Measurements from ENCODE around the gene ZBTB46.
A peak's percentile ranks its signal among the peaks of the same experiment; 100 is the strongest.
"Not testable (repeated sequence)": the region's sequence is repeated elsewhere in the genome, so short reads cannot be mapped to it uniquely, and the experiment has no call there.

ZBTB46 gene

DNA sequence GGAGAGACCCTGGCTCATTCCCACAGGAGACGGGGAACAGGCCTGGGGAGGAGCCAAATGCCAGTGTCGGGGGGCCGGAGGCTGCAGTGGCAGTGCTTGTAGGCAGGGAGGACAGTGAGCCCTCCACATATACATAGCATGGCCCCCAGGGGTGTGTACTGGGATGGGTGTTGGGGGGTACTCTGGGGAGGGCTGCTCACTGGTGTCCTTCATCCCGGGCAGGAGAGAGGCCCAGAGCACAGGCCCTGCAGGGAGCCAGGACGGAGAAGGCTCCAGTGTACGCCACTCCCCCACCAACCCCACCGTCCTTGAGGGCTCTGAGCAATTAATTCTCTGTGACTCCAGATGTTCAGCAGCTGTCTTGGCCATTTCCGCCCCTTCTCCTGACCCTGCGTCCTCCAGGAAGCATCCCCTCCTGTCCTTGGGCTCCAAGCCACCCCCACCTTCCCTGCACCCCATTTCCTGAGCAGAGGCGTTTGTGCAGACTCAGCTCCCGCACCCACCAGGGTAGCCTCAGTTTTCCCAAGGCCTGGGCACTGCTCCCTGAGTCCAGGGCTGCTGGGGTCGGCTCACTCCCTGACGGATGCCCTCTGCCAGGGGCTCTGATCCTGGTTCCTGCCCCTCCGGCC lies 26.8 kb upstream of the ZBTB46 start:
- peak; percentile 54 for DNase-seq

DNA sequence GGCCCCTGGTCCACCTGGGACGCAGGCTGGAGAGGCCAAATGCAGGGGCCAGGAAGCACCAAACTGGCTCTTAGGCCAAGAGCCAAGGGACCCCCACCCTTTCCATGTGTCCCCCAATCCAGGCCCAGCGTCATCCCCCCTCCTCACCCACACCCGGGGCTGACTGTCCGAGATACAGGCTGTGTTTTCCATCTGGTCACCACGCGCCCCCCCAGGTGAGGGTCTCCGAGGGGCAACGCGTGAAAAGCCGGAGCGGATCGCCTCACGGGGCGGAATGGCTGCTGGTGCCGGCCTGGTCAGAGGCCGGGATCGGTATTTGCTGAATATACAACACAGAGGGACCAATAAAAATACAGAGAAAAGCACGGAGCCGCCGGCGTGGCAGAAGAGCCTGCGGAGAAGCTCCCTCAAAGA lies 25.0 kb upstream of the ZBTB46 start:
- no peak for DNase-seq

DNA sequence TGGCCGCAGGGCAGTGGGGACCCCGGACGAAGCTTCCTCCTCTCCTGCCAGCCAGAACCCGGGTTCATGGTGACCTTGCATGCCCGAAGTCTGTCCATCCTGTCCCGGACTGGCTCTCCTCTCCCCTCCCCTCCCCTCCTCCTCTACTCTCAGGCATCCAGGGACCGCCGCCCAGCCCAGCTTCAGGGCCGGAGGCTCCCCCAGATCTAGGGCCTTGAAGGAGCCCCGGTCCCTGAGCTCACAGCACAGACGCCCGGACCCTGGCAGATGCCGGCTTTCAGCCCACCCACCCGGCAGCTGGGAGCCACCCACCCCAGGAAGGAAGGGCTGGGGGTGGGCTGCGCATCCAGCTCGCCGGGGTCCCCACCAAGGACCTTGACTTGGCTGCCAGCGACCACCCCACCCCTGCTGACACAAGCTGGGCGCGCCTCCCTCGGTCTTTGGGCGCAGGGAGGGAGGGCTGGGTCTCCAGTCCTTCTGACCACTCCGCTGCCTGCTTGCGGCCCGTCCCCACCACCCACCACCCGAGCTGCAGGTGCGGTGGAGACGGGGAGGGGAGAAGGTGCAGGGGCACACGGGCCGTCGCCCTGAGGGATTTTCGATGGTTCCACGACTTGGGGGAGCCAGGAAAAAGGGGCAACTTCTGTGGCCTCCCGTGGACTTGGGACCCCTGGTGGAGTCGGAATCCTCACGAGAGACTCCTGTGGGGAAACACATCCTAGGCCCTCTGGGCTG lies 24.5 kb upstream of the ZBTB46 start:
- peak; percentile 59 for DNase-seq

DNA sequence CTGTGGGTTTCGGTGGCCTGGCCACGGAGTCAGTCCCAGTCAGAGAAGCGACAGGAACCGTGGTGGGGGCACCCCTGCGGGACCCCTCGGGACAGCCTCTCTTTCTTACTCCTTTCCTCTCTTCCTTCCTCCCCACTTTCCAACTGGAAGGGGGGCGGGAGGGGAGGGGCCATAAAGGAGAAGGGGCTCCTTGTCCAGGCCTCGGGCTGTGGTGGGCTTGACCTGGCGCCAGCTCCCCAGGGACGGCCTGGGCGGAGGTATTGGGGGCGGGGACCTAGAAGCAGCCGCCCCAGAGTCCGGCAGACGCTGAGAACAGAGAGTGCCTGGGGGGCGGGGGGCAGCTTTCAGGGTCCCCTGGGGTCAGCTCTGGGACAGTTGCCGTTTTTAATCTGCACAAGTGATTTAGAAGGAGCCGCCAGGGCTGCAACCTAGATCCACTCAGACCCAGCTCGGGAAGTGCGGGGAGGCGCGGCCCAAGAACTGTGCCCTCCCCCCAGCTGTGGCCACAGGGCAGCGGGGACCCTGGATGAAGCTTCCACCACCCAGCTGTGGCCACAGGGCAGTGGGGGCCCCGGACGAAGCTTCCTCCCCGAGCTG lies 23.8 kb upstream of the ZBTB46 start:
- DNase-seq = peak; percentile 52

DNA sequence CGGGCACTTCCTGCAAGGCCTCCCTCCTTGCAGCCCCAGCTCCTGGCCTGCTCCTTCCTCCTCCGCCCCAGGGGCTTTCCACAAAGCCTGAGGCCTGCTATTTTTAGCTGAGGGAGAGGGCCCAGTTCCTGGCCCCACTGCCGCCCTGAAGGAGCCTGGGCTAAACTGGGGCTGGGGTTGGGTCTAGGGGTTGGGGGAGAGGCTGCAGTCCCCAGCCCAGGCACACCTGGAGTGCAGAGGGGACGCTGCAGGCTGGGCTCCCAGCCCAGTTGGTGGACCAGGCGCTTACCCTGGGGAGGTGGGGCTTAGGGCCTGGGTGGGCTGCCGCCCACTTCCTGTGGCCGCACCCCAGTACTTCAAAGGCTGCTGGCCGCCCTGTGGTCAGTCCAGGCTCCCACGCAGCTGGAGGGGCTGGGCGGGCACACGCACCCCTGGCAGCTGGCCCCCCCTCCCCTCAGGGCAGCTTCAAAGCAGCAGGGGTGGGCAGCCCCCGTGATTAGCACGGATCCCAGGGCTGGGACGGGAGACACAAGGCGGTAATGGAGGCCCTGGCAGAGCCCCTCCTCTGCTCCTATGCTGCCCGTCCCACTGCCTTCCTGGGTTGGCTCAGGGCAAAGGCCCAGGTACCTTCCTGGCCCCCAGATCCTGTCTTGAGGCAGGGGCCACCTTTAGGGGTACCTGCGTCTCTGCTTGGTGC lies 23.2 kb upstream of the ZBTB46 start:
- DNase-seq = peak; percentile 56

DNA sequence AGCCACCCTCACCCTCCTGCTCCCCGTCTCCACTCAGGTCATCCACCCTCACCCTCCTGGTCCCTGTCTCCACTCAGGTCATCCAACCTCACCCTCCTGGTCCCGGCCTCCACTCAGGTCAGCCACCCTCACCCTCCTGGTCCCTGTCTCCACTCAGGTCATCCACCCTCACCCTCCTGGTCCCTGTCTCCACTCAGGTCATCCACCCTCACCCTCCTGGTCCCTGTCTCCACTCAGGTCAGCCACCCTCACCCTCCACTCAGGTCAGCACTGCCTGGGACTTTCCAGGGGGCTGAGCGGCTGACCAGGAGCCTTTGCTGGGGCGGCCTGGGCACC lies 22.6 kb upstream of the ZBTB46 start:
- DNase-seq = not testable (repeated sequence)

DNA sequence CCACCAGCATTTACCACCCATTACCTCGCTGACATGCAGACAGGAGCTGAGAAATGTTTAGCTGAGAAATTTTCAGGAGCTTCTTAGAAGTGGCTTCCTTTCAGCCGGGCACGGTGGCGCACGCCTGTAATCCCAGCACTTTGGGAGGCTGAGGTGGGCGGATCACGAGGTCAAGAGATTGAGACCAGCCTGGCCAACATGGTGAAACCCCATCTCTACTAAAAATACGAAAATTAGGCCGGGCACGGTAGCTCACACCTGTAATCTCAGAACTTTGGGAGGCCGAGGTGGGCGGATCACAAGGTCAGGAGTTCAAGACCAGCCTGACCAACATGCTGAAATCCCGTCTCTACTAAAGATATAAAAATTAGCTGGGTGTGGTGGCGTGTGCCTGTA lies 20.5 kb upstream of the ZBTB46 start:
- not testable (repeated sequence) for DNase-seq

DNA sequence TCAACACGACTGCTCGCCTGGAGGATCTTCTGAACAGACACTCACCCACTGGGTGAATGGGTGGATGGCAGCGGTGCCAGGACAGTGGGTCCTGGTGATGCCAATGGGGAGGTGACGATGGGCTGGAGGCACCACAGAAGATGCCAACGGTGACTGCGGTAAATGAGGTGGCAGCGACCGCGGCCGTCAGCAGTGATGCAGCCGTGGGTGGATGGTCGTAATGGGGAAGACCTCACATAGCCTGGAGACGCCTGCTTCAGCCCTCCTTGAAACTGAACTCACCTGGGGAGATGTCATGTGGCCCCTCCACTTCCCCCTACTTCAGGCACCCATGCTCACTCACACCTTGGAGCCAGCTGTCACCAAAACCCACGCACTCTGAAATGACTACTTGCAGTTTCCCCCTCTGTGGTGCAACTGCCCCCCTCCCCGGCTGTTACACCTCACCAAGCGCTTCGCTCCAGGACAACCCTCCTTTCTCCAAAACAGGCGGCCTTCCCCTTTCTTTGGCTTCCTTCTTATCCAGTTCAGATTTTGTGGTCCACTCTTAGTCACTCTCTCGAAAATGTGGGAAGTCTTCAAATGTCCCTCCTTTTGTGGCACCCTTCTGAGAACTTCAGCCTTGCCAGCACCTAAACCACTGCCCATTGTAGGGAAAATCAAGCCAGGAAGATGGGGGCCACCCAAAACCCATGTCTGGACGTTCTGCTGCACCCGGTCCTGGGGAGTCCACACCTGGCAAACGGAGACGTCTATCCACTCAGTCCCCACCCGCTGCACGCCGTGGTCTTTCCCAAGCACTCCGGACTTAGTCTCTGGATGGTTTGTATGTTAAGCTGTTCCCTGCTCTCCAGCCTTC lies 19.9 kb upstream of the ZBTB46 start:
- DNase-seq = no peak

DNA sequence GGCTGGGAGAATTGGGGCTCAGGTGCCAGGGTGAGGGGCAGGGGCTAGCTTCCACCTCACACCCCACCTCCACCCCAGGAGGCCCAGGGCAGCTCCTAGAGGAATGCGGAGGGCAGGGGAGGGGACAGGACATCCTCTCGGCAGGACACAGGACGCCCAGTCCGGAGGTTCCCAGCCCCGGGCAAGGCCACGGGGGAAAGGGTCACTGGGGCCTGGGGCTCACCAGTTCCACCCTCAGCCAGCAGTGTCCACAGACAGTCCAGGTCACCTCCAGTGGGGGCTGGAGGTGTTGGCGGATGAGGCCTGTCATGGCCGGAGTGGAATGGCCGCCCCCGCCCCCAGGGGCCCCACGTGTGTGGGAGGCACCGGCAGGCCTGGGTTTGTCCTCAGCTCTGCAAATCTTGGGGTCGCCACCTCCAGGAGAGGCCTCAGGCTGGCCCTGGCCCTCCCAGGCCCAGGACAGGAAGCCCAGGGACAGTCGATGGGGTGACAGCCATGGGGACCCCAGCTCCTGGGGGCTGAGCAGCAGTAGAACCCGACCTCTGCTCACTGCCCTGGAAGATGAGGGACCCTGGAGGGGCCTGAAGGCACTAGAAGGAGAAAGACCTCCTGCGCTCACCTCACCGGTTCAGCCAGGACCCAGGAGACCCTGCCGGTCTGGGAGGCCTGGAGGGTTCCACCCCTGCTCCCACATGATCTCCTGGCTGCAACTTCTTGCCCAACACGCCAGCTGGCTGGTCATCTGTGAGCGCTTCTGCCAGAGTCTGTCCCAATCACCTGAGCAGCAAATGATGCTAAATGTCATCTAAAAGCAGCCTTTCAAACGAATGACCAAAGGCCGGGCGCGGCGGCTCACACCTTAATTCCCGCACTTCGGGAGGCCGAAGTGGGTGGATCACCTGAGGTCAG lies 17.2 kb upstream of the ZBTB46 start:
- DNase-seq = peak; percentile 57

DNA sequence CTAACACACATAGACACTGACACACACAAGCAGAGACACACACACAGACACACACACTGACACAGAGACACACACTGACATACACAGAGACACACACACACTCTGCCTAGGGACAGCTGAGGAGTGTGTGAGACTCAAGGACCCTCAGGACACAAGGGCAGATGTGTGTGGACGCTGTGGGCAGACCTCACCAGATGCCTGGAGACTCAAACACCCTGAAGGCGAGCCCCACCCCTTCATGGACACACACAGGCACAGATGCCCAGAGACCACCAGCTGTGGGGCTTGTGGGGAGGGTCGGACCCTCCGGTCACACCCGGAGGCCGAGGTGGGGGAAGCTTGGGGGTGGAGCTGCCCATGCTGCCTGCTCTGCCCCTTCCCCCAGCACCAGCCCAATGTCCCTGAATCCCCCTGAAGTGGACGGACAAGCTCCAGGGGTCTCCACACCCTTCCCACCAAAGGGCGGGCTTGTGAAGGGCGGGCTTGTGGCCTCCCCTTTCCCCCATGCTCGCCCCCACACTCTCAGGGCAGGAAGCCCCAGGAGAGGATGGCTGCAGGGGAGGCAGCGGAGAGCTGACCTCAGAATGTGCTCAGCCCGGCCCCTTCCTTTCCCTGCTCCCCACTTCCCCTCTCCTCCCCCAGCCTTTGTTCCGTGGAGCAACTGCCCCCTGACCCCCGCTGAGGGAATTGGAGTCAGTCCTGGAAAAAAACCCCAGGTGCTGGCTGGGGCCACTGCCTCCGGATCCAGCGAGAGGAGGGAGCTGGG lies 16.4 kb upstream of the ZBTB46 start:
- peak; percentile 62 for DNase-seq

DNA sequence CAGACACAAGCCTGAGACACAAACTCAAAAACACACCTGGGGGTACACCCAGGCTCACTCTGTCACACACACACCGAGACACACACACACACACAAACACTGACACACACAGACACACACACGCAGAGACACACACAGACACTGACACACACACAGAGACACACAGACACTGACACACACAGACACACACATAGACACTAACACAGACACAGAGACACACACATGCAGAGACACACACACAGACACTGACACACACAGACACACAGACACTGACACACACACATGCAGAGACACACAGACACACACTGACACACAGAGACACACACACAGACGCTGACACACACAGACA lies 15.8 kb upstream of the ZBTB46 start:
- no peak for DNase-seq

DNA sequence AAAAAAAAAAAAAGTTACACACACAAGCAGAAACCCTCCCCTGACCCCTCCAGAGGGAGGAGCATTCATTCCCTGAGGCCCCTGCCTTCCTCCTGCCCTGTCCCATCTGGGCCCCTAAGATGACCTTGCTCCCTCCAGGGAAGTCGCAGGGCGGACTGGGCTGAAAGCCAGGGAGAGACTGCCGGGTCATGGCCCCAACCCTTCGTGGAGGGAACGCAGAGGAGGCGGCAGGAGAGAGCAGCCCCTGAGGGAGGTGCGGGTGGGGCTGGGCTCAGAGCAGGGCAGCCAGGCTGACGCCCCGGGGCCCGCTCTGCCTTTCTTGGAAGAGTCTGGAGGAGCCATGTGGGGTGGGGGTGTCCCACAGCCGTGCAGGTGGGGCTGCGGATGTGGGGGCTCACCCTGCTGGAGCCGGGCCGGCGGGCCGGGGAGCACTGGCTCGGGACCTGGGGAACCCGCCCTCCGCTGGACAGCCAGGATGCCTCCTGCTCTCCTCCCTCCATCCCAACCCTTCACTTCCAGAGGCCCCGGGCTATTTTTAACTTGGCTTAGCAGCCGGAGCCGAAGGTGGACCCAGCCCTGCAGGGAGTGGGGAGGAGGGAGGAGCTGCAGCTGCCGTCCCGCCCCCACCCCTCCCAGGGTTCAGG lies 15.2 kb upstream of the ZBTB46 start:
- DNase-seq = peak; percentile 89

DNA sequence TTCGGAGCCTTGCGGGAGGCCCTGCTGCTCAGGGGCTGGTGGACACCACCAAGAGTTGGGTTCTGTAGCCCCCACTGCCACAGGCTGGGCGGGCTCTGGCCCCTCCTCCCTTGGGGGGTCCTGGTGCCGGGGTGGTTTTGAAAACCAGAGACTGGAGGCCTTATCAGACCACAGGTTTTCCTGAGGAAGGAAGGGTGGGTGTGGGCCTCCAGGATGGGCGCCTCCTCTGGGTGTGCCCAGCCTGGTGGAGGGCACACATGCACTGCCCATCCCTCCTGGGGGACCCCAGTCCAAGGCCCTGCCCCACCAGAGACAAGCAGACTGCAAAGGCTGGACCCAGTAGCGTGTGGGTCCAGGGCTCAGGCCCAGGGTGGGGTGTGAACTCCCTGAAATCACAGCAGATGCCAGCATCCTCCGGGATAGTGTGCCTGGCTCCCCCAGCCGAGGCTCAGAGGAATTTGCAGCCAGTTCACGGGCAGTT lies 13.5 kb upstream of the ZBTB46 start:
- DNase-seq = peak; percentile 46

DNA sequence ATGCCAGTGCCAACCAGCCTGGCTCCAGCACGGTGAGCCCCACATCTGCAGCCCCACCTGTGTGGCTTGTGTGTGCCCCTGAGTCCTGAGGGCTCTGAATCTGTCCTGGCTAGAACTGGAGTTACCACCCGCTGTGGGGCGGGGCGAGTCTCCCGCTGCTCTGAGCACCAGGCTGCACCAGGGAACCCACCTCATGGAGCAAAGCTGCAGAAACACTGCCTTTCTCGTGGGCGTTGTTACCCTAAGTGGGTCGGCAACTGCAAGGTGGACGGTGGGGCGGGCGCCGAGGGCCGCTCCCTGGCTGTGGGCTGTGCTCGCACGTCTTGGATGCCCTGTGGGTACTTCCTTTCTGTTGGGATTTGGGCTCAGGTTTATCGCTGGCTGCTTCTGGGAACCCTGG lies 12.7 kb upstream of the ZBTB46 start:
- DNase-seq = peak; percentile 54

DNA sequence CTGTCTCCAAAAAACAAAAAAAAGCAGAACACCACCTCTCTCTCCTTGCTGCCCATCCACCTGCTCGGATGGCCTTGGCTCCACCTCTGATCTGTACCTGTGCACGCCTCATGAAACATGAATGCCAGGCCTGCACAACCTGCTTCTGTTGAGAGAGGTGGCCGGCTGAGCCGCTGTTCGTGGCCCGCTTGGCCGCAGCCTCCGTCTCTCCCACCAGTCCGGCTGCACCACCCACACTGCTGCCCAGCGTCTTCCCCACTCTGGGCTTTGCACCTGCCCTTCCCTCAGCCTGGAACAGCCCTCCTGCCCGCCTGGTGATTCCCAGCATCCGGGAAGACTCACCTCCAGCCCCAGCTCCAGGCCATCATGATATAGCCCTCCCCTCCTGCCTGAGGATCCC lies 12.2 kb upstream of the ZBTB46 start:
- DNase-seq = peak; percentile 55

DNA sequence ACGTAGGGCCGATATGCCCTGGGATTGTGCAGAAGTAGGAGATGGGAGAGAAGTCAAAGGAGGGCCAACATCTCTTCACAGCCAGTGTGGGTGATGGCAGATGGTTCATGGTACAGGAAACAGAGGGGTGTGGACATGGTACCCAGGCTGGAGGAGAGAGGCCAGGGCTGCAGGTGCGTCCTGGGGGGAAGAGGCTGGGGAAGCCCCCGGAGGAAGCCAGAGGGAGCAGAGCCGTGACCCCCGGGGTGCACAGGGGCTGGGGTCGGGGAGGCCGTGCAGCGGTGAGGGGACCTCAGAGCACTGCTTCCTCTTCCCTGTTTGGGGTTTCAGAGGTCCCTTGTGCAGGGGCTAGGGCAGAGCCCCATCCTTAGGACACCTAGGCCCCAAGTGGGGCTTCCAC lies 11.2 kb upstream of the ZBTB46 start:
- no peak for DNase-seq

DNA sequence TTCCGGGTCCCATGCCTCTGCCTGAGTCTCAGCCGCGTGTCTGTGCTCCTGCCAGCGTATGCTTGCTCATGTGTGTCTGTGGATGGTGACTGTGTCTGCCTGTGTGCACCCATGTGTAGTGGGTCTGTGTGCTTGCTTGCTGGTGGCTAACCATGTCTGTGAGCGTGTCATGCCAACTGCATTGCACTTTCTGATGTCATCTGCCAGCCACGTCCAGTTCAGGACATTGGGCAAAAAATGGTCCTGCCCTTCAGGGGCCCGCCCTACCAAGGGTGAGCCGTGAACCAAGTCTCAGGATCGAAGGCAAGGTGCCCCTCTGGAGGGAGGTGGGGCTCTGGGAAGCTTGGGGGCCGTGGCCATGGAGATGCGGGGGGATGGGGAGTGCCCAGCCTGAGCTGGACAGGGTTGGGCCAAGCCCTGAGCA lies 9.4 kb upstream of the ZBTB46 start:
- DNase-seq = no peak

DNA sequence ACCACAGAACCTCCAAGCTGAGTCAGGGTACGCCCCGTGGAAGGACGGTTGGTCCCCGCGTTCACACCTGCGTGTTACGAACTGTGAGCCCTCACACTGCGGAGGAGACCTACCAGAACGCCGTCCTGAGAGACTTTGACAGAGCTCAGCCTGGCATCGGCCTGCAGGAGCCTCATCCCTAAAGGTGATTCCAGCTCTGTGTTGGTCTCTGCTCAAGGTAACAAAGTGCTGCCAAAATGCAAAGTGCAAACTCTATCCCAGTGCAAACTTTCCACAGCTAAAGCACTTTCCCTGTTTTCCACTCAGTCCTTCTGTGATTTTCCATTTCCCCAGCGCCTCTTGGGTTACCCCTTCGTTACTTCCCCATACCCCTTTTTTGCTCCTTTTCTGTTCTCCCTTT lies 8.6 kb upstream of the ZBTB46 start:
- no peak for DNase-seq

DNA sequence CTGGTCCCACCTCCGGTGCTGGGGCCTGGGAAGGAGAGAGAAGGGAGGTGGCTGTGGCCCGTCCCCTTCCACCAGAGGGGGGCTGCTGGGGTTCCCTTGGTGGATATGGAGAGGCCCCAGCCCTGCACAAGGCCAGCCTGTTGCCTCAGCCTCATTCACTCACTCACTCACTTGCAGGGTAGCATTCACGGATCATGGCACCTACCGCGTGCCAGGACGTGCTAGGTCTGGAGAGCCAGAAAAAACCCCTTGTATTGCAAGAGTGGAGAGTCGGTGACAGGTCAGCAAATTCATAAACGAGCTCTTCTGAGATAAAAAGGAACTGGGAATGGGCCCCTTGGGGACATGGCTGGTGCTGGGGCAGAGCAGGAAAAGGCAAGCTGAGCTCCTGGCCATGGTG lies 6.4 kb upstream of the ZBTB46 start:
- DNase-seq = no peak
